GM21825 (cell line): ENCODE data around the gene OR6Q1.

ENCODE experiments used
- ATAC-seq: cut with Tn5 transposase; IDR thresholded peaks from one replicate; pipeline ENCODE4 v1.9.1; 2021; ENCODE audit warnings: mild to moderate bottlenecking, moderate library complexity; ENCODE audit not compliant: unreplicated experiment

OR6Q1 gene

DNA sequence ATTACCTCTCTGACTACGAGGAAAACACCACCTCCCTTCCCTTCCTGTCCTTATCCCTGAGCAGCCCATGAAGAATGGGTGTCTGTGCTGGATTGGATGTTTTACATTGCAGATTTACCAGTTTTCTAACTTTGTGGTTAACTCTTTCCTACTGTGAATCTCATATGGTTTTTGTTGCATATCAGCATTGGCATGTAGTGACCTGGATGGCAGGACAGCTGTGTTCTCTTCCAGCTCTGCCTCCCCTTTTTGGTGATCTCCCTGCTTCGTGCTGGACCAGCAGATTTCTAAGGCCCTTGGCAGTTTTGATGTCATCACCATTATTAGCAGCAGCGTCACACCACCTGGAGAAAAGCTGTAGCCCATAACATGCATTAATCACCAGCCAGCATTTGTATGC lies 26.7 kb downstream of the OR6Q1 start:
- no peak for ATAC-seq

- ATAC-seq, result no peak
Observed at GRCh38 chr11:58058276-58059006, 27.7 kb downstream of the OR6Q1 start.

- ATAC-seq, result no peak
Observed at GRCh38 chr11:58059007-58059350, 28.2 kb downstream of the OR6Q1 start.

GRCh38 chr11:58060535-58060934 lies 29.8 kb downstream of the OR6Q1 start:
- no peak for ATAC-seq

- ATAC-seq, result no peak
Observed at GRCh38 chr11:58060939-58061672, 30.4 kb downstream of the OR6Q1 start.

- no peak for ATAC-seq
Observed at GRCh38 chr11:58061813-58062212, 31.1 kb downstream of the OR6Q1 start.

DNA sequence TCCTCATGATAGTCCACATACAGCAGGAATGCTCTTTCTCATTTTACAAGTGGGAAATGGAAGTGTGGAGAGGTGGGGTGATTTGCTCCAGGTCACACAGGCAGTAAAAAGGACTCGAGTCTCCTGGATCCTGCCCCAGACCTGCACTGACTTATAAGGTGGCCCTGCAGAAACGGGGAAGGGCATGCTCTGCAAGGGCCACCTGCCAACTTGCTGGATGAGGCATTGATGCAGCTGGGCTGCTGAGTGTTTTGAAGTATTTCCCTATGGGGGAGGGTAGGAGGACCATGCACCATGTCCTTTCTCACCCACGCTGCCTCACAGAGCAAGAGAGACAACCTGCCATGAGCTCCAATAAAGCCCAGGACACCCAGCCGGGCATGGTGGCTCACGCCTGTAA lies 36.9 kb downstream of the OR6Q1 start:
- ATAC-seq, result no peak

DNA sequence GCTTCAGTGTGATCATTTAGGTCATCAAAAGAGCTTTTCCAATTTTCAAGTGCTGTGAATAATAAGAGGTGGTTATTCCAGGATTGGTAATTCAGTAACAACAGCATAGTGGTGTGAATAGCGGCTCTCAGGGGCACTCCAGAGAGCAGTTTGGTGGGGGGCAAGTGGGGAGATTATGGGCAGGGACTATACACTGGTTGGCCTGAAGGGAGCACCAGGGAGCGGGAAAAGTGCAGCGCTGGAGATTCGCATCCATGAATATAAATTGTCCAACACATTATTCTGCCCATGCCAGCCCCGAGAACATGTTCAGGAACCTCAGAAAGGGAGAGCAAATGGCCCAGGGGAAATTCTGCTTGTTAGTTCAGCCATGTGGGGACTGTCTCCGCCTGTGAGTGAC lies 37.9 kb downstream of the OR6Q1 start:
- no peak for ATAC-seq

DNA sequence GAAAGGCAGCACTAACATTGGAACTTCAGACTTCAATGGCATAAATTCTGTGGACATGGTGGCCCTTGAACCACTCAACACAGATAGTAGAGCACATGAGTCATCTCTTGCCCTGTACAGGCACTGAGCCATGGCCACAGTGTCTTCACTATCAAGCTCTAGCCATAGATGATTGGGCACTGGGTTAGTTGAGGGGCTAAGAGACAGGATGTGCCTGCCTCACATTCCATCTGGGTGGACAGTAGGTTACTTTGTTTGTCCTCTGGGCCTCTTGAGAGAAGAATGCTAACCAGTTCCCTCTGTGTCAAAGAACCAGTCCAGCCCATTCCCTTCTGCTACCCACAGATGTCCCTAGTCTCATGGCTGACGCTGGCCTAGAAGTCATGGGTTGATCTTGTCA lies 39.8 kb downstream of the OR6Q1 start:
- no peak for ATAC-seq

DNA sequence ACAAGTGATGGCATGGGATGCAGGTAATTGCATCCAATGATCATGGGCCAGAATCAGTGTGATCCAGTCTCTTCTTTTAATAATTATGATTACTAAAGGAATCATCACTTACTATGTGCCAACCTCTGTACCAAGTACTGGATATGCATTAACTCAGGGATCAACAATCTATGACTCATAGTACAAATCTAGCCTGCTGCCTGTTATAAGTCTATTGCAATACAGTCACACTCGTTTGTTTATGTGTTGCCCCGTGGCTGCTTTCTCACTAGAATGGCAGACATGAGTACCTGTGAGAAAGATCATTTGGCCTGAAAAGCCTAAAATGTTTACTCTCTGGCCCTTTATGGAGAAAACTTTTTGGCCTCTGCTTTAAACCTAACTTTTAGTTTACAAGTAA lies 45.0 kb downstream of the OR6Q1 start:
- ATAC-seq, result no peak
